SH-SY5Y (cell line): Measurements from ENCODE around the gene CPNE4.

Source experiments
- GATA2 ChIP-seq: IDR thresholded peaks from 2 replicates; pipeline ENCODE4 v1.6.1; 2011; ENCODE audit warnings: mild to moderate bottlenecking, low read depth, low read length
- GATA3 ChIP-seq: IDR thresholded peaks from 2 replicates; pipeline ENCODE4 v1.6.1; 2011; ENCODE audit warnings: low read depth, mild to moderate bottlenecking, low read length, moderate library complexity

GRCh38 chr3:131749826-131750225, 285.0 kb downstream of the CPNE4 start:
- TF ChIP-seq GATA2, result no peak
- TF ChIP-seq GATA3, result no peak
